GM21529 (cell line): ENCODE data around the gene MEGF11.

Source experiments
- ATAC-seq: cut with Tn5 transposase; IDR thresholded peaks from one replicate; pipeline ENCODE4 v1.9.1; 2021; ENCODE audit not compliant: unreplicated experiment

The MEGF11 gene

DNA sequence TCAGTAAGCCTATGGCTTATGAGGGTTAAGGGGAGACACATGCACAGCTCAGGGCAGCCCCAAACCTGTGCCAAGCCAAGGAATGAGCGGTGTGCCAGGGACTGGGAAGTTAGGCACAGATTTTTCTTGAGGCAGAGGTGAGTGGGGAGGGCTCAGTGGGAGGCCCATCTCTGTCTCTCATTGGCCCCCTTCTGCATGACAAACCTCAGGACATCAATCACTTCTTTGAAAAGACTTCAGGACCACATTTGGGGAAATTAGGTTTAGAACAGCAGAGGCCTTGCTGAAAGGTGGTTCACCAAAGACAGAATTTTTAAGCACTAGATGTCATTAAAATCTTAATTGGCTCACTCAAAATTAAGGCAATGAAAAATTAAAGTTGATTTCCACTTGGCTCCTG, 327.1 kb downstream of the MEGF11 start:
- no peak for ATAC-seq

DNA sequence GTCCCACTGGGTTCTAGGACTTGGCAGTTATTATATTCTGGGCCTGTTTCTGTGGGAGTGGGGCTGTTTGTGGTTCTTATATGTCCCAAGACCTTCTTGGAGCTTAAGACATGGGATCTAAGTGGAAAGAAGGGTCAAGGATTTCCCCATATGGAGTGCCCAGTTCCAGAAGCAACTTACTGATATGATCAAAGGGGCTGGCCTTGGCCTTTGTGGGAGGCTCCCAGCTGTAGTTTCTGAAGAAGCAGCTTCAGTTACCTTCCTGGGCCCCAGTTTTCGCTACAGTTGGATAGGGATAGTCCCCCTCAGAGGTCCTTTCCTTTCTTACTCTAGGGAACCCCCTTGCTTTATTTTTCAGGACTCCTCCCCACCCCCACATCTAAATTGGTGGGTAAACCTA, 328.2 kb downstream of the MEGF11 start:
- no peak for ATAC-seq

GRCh38 chr15:65924004-65924403, 329.5 kb downstream of the MEGF11 start:
- no peak for ATAC-seq

DNA sequence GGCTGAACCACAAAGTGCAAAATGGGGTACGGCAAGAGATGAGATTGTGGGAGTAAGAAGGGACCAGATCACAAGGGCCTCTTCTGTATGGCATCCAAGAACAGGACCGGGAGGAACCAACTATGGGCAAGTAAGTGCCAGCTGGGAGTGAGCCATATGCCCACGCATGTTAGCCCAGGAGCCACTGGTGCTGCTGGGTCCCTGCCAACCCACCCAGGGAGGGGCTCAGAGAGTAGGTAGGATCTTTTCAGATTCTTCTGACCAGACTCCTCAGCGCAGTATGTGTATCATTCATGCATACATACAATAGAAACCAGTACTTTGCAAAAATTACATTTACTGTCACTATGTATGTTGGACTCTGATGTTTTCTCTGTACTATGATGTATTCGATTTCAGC, 330.3 kb downstream of the MEGF11 start:
- no peak for ATAC-seq

- ATAC-seq: no peak
Observed at GRCh38 chr15:65922621-65923020, 330.9 kb downstream of the MEGF11 start.

DNA sequence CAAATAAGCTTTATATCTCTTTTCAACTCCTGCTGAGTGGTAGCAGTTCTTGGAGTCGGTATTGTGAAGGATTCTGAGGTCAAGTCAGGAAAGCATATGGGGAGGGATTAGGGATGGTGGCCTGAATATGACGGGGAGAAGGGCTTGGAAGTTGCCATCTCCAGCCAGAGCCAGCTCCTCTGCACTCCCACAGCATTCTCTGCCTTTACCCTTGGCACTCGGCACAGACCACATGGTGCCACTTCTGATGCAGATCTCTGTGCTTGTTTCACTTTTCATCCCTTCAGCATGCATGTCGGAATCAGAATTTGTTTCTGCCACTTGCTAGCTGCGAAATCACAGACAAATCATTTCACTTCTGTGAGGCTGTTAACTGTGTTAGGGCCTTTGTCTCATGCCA, 331.8 kb downstream of the MEGF11 start:
- ATAC-seq: no peak

DNA sequence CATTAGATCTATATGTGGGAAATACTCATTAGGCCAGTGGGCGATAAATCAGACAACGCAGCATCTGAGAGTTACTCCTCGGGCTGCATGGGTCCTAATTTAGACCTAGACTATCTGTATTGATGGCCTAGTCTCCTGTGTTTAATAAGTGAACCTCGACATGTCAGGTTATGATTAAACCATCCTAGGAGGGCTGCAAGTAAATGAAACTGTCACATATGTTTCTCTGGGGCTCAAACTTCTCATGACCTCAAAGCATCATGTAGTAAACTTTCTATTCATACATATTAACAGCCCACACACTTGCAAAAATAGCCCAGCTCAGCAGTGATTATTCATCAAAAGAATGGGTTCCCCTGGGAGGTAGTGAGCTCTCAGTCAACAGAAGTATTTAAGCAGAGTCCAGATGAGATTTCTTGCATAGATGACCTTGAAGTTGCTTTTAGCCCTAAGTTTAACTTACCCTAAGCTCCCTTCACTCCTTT, 332.7 kb downstream of the MEGF11 start:
- ATAC-seq: peak; percentile 36

DNA sequence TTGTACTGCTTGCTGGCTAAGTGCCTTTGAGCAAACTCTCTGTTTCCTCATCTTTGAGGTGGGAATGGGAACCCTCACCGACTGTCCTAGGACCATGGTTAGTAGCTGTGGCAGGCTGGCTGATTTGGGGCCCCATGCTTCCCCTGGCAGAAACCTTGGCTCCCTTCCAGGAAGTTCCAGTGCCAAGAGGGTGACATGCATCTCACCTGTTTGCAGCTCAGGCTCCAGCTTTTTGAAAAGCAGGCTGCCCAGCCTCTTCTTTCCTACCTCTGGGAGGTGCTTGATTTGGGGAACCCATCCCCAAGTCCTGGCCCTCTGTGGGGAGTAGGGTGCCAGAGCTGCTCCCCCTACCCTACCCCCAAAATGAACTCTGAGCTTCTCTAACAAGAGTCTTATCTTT, 333.4 kb downstream of the MEGF11 start:
- ATAC-seq: no peak

DNA sequence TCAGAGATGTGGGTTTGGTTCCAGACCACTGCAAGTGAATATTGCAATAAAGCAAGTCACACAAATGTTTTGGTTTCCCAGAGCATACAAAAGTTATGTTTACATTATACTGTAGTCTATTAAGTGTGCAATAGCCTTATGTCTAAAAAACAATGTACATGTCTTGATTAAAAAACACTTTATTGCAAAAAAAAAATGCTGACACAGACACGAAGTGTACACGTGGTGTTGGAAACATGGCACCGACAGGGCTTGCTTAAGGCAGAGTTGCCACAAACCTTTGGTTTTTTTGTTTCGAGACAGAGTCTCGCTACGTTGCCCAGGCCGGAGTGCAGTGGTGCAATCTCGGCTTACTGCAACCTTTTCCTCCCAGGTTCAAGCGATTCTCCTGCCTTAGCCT, 334.2 kb downstream of the MEGF11 start:
- no peak for ATAC-seq

GRCh38 chr15:65918945-65919344, 334.6 kb downstream of the MEGF11 start:
- no peak for ATAC-seq

- ATAC-seq: no peak
Observed at GRCh38 chr15:65918357-65918920, 335.1 kb downstream of the MEGF11 start.

- ATAC-seq: no peak
Observed at GRCh38 chr15:65917936-65918335, 335.6 kb downstream of the MEGF11 start.

DNA sequence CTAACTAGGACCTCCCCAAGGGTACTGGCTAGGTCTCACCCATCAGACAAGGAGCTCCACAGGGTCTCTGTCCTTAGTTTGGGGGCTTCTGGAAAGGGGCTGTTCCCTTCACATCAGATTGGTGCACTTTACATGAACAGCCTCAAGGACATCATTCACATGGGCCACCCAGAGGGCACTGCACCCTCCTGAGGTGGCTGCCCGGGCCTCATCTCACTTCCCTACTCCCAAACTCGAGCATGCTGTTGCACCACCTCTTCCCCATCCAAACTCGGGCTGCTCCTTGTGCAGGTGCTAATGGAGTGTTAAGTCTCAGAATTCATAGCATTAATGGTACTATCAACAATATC, 336.2 kb downstream of the MEGF11 start:
- no peak for ATAC-seq

DNA sequence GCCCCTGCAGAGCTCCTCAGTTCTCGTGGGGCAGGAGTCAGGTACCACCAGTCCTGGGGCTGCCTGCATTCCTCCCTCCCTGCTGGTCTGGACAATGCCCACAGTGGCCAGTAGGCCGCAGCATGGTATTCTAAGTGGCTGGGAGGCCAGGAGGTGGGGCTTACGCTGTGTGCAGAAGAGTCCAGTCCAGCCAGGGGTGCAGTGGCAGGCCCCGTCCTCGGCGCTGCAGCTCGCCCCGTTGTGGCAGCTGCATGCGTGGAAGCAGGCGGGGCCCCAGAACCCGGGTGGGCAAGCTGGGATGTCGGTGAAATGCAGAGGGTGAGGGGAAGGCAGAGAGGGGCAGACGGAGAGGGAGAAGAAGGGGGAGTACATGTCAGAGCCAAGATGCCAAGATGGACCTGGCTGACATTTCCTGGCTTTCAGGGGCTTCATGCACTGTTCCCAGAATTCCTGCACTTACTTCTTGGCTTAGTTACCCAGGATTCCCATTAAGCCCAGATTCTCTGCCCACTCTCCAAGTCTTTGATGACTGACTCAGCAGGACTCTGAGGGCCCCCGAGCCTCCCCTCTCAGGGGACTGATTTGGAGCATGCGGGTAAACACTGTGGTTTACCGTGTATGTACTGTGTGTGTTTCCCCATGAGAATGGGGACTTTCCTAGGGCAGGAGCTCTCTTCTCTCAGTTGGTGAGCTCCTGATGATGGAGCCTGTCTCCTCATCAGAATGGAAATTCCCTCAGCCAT, 336.7 kb downstream of the MEGF11 start:
- peak; percentile 65 for ATAC-seq

GRCh38 chr15:65916041-65916663, 337.4 kb downstream of the MEGF11 start:
- no peak for ATAC-seq

DNA sequence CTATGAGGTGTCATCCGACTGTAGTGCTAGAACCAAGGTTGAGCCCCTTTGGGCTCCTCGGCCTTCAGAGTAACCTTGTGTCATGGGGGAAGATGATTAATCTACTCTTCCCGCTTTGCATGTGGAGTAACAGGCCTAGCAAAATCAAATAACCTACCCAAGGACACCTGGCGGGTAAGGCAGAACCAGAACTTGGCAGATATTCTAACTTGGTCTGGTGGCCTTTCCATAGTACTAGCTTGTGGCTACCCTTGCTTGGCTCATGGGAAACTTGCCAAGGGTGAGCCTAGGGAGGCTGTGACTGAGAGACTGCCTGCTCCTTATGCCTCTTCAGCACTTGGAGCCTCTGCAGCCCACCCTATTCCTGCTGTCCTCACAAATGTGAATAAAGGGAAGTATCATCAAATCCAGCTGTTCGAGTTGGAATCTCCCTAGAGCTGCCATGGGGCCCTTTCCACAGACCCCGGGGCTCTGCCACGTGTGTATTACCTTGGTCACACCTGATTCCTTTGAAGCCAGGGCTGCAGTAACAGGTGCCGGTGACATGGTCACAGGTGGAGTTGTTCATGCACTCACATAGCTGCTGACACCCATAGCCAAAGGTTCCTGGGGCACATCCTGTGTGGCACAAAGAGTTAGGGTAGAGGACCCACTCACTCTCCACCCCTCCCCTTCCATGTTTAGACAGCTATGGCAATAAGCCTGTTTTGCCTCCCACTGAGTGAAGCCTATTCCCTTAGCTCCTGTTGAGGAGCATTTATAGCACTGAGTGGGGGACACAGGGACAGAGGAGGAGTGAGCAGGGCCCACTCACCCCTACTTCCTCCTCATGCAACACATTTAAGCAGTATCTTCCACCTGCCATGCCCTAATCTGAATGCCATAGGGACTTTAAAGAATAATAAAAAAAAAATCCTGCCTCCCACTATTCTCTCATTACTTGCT, 338.3 kb downstream of the MEGF11 start:
- no peak for ATAC-seq

- no peak for ATAC-seq
Observed at GRCh38 chr15:65914386-65914785, 339.2 kb downstream of the MEGF11 start.

DNA sequence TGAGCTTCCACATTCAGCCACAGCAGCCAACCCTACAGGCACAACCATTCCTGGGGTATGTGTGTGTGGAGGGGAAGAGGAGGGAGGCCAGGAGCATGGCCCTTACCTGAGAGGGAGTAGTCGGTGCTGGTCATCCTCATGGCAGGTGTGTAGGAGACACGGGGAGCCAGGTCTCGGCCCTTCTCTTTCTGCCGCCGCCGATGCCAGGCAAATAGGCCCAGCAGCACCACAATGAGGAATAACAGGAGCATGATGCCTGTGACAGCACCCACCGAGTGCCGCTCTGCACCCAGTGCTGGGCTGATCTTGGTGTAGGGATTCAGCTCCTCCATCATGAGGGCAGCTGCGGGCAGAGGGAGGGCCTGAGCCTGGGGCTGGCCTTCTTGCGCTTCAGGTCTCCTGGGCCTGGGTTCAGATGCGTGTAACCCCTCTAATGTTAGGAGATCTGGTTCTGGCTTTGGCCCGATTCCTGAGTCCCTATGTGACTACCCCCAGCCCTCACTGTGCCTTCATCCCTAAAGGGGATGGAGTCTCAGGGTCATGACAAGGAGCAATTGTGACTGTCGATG, 339.8 kb downstream of the MEGF11 start:
- ATAC-seq: no peak

DNA sequence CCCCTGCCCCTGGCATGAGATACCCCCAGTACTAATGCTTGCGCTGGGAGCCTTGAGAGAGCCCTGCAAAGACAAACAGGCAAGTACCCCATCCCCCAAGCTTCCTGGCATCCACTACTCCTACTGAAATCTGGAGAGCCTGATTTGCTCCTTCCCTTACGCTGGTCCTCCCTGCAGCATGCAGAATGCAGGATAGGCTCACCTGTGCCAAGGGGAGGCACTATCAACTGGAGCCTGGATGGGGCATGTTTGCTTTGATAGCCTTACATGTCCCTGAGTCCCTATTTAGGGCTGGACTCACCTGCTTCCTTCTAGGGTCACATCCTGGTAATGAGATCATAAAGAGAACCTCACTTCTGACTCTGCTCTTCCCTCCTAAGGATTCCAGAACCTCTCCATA, 341.3 kb downstream of the MEGF11 start:
- no peak for ATAC-seq

GRCh38 chr15:65910341-65910740, 343.2 kb downstream of the MEGF11 start:
- ATAC-seq: no peak

DNA sequence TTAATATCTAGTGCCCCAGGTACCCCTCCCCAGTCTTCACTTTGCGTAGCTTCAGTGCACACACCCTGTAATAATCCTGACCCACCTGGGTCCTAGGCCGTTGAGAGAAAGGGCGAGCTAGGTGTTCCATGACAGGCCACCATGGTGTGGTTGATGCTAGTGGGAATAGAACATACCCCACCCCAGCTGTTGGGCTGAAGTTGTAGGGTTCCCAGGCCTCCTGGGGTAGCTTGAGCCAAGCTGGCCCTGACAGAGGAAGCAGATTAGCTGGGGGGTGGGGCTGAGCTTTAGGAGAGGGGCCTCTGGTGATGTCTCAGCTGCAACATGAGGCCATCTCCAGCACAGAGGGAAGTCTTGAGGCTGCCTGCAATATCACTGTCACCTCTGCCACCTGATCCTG, 343.7 kb downstream of the MEGF11 start:
- no peak for ATAC-seq
